B cell (primary cell): Measurements from ENCODE around the gene SPTA1. TPM values are rescaled to one million over a fixed set of nuclear protein-coding genes. Genes with fewer than 3 reads are reported as not detected.
"Not testable (repeated sequence)": the region's sequence is repeated elsewhere in the genome, so short reads cannot be mapped to it uniquely, and the experiment has no call there.

Source experiments
- ATAC-seq: fragments of 200-7000 bp; cut with Tn5 transposase; one replicate; pipeline ENCODE4 v1.10.0; 2021; ENCODE audit warnings: low read depth, mild to moderate bottlenecking, moderate number of reproducible peaks, moderate library complexity
- CTCF ChIA-PET: fragments of 350-600 bp; sonication (Branson Sonifier 250); formaldehyde crosslinking; loops from one replicate; lab custom pipeline; 2021; ENCODE audit warnings: antibody characterized with exemption, inconsistent platforms; lab: Charles Lee
- POLR2A ChIA-PET: fragments of 350-600 bp; sonication (Branson Sonifier 250); formaldehyde crosslinking; loops from one replicate; lab custom pipeline; 2021; ENCODE audit warnings: antibody characterized with exemption; lab: Charles Lee
- DNase-seq: peaks from one replicate; pipeline ENCODE4 v3.0.0; 2013
- H2AFZ ChIP-seq: 2 replicates; pipeline ENCODE4 v1.6.1; 2012; ENCODE audit warnings: mild to moderate bottlenecking, low read depth, low read length; ENCODE audit not compliant: insufficient read depth, poor library complexity, severe bottlenecking
- H3K27ac ChIP-seq, 2 donors: 1 replicate in 1 of 2; 2 replicates in 1 of 2; pipeline ENCODE4 v1.5.1; 2012 to 2013; ENCODE audit warnings: low read length in 2 of 2, mild to moderate bottlenecking in 2 of 2, moderate library complexity in 1 of 2
- H3K27me3 ChIP-seq, 4 experiments: fragments of 200-600 bp in 1 of 4; sonication (generic) in 1 of 4; replicated peaks in 1 of 4; 1 replicate in 2 of 4; 2 replicates in 2 of 4; pipeline versions ENCODE4 v1.6.1 to v1.7.0; 2013 to 2016; ENCODE audit warnings: low read length in 3 of 4, mild to moderate bottlenecking in 2 of 4, mixed read lengths in 1 of 4, moderate library complexity in 1 of 4; ENCODE audit not compliant: insufficient read depth in 4 of 4, control insufficient read depth in 3 of 4; ENCODE audit errors: control extremely low read depth in 1 of 4
- H3K36me3 ChIP-seq, 2 experiments: replicated peaks in 1 of 2; 1 replicate in 1 of 2; 2 replicates in 1 of 2; pipeline versions ENCODE4 v1.6.1 to v1.7.1; 2013; ENCODE audit warnings: low read length in 1 of 2; ENCODE audit not compliant: insufficient read depth in 2 of 2, control insufficient read depth in 1 of 2; ENCODE audit errors: control extremely low read depth in 1 of 2, extremely low read depth in 1 of 2
- H3K4me1 ChIP-seq, 2 donors: fragments of 200-600 bp in 1 of 2; sonication (generic) in 1 of 2; 1 replicate in 1 of 2; 2 replicates in 1 of 2; pipeline versions ENCODE4 v1.5.1 to v1.6.1; 2013 to 2017; ENCODE audit warnings: low read length in 2 of 2; ENCODE audit not compliant: control insufficient read depth in 2 of 2, insufficient read depth in 2 of 2
- H3K4me2 ChIP-seq: replicated peaks from 2 replicates; pipeline ENCODE3; 2012; ENCODE audit warnings: mild to moderate bottlenecking, low read depth, low read length; ENCODE audit not compliant: poor library complexity, severe bottlenecking
- H3K4me3 ChIP-seq, 5 experiments: fragments of 200-600 bp in 1 of 5; sonication (generic) in 1 of 5; 1 replicate in 3 of 5; 2 replicates in 2 of 5; pipeline versions ENCODE4 v1.5.1 to v1.7.0; 2011 to 2016; ENCODE audit warnings: low read length in 4 of 5, mild to moderate bottlenecking in 4 of 5, low read depth in 2 of 5, control low read depth in 1 of 5, moderate library complexity in 1 of 5; ENCODE audit not compliant: insufficient read depth in 1 of 5; ENCODE audit errors: control extremely low read depth in 1 of 5, extremely low read depth in 1 of 5
- H3K79me2 ChIP-seq: fragments of 200-600 bp; sonication (generic); one replicate; pipeline ENCODE4 v1.6.0; 2016; ENCODE audit warnings: low read length; ENCODE audit not compliant: control insufficient read depth, insufficient read depth
- H3K9ac ChIP-seq: fragments of 200-600 bp; sonication (generic); 2 replicates; pipeline ENCODE4 v1.6.1; 2017; ENCODE audit warnings: mild to moderate bottlenecking, low read length, moderate library complexity
- H3K9me3 ChIP-seq, 3 donors: one replicate each; pipeline versions ENCODE4 v1.6.1 to v1.7.1; 2013; ENCODE audit warnings: low read length in 2 of 3; ENCODE audit not compliant: control insufficient read depth in 2 of 3, insufficient read depth in 1 of 3; ENCODE audit errors: control extremely low read depth in 1 of 3
- H4K20me1 ChIP-seq: 2 replicates; pipeline ENCODE4 v1.6.0; 2012; ENCODE audit warnings: mild to moderate bottlenecking, low read length; ENCODE audit not compliant: insufficient read depth, control insufficient read depth, poor library complexity, severe bottlenecking
- H3K27ac Mint-ChIP-seq: one replicate; pipeline ENCODE4 v1.8.0; 2021; ENCODE audit warnings: mixed read lengths
- H3K27me3 Mint-ChIP-seq: one replicate; pipeline ENCODE4 v1.8.0; 2021; ENCODE audit warnings: mixed read lengths
- H3K4me1 Mint-ChIP-seq: one replicate; pipeline ENCODE4 v1.8.0; 2021; ENCODE audit warnings: mixed read lengths
- H3K4me3 Mint-ChIP-seq: one replicate; pipeline ENCODE4 v1.8.0; 2021; ENCODE audit warnings: mixed read lengths
- H3K9me3 Mint-ChIP-seq: one replicate; pipeline ENCODE4 v1.8.0; 2022; ENCODE audit warnings: mixed read lengths; ENCODE audit not compliant: insufficient read depth
- CTCF ChIP-seq: fragments of 200-600 bp; IDR thresholded peaks from one replicate; pipeline ENCODE4 v1.8.0; 2022; ENCODE audit warnings: antibody characterized with exemption, mild to moderate bottlenecking
- EZH2 ChIP-seq: IDR thresholded peaks from 2 replicates; pipeline ENCODE4 v1.6.1; 2012; ENCODE audit warnings: borderline replicate concordance, low read depth, mild to moderate bottlenecking, moderate library complexity, low read length; ENCODE audit not compliant: insufficient read depth, poor library complexity, severe bottlenecking
- WGBS: methylation state at CpG from one replicate; pipeline ENCODE4 v1.1.5; 2013; ENCODE audit warnings: missing lambda C conversion rate; ENCODE audit not compliant: insufficient coverage; 5-methylcytosine and 5-hydroxymethylcytosine counted together
- intact Hi-C: fragments of 100-400 bp; cut with micrococcal nuclease; formaldehyde crosslinking; loops from one replicate; pipeline ENCODE4 v1.10.0; 2022
- polyA plus RNA-seq: library from polyadenylated mRNA; depleted of rRNA; stranded (reverse); fragments of >200 nt; gene quantifications from 2 replicates; pipeline ENCODE4 v1.2.3, GENCODE V29; 2012
- total RNA-seq, 2 donors: library from RNA; stranded (reverse); fragments of 120-200 nt in 1 of 2; gene quantifications; 1 replicate in 1 of 2; 2 replicates in 1 of 2; pipeline versions ENCODE4 v1.2.3 to v1.2.4, GENCODE V29; 2013 to 2022

SPTA1 gene
- total and polyA plus RNA-seq, 2 donors (not counting 1 experiment from before 2014, with no cell fraction given) = 0.21 TPM; not detected in 1

GRCh38 chr1:158692356-158692755 is 5.8 kb upstream of the SPTA1 start:
- Histone ChIP-seq H3K9me3 (peaks cover 0 to 2% (median 0%) of the 10 kb centered on the region in 3 donors), H3K36me3 (no peaks in the 10 kb centered on the region), H4K20me1 (no peaks in the 10 kb centered on the region), H3K79me2 (no peaks in the 10 kb centered on the region), H3K27me3 (peaks cover 0 to 4% (median 0%) of the 10 kb centered on the region in 4 experiments), H3K27ac (no peak overlapping the region), H3K4me3 (no peak overlapping the region), H3K9ac (no peak overlapping the region), H3K4me1 (no peaks in the 10 kb centered on the region), H3K4me2 (no peak overlapping the region), H2AFZ (no peak overlapping the region)
- DNase-seq (no peak), ATAC-seq (no peak)
- Mint-ChIP-seq H3K4me3 (no peak overlapping the region), H3K27me3 (peaks cover 22% of the 10 kb centered on the region), H3K27ac (no peak overlapping the region), H3K4me1 (no peaks in the 10 kb centered on the region), H3K9me3 (no peaks in the 10 kb centered on the region)
- ChIA-PET CTCF (no interaction called here), POLR2A (no interaction called here)
- TF ChIP-seq CTCF (no peak), EZH2 (no peak)
- intact Hi-C loops = no loop called here

- intact Hi-C loops = no loop called here
- H3K4me3 ChIP-seq = no peak overlapping the region
- no peaks in the 10 kb centered on the region for H4K20me1 ChIP-seq
- no peak for DNase-seq
- no peaks in the 10 kb centered on the region for H3K4me1 ChIP-seq
- no peak overlapping the region for H3K27ac ChIP-seq
- no peaks in the 10 kb centered on the region for H3K79me2 ChIP-seq
- Mint-ChIP-seq H3K27me3 (peaks cover 25% of the 10 kb centered on the region), H3K4me1 (no peaks in the 10 kb centered on the region), H3K9me3 (no peaks in the 10 kb centered on the region), H3K4me3 (no peak overlapping the region), H3K27ac (no peak overlapping the region)
- H3K36me3 ChIP-seq = no peaks in the 10 kb centered on the region
- peaks cover 0 to 4% (median 0%) of the 10 kb centered on the region in 4 experiments for H3K27me3 ChIP-seq
- no peak overlapping the region for H3K9ac ChIP-seq
- H2AFZ ChIP-seq = no peak overlapping the region
- H3K4me2 ChIP-seq = no peak overlapping the region
- ChIA-PET CTCF (no interaction called here), POLR2A (no interaction called here)
- H3K9me3 ChIP-seq = peaks cover 0 to 3% (median 0%) of the 10 kb centered on the region in 3 donors
- TF ChIP-seq CTCF (no peak), EZH2 (no peak)
- no peak for ATAC-seq
Measured at GRCh38 chr1:158691907-158692306, 5.4 kb upstream of the SPTA1 start.

- CTCF ChIA-PET, H3K79me2 ChIP-seq, H3K4me3 ChIP-seq, H3K4me1 Mint-ChIP-seq, H3K4me3 Mint-ChIP-seq, H3K27me3 ChIP-seq, H4K20me1 ChIP-seq, intact Hi-C loops, H3K27ac ChIP-seq, H3K36me3 ChIP-seq, H3K9ac ChIP-seq, H3K4me1 ChIP-seq, H3K27ac Mint-ChIP-seq, H3K4me2 ChIP-seq, DNase-seq, H2AFZ ChIP-seq, H3K9me3 ChIP-seq, POLR2A ChIA-PET, ATAC-seq, H3K9me3 Mint-ChIP-seq: not testable (repeated sequence)
- no CpG with 5 or more reads among the region's 1 CpG for WGBS
- H3K27me3 Mint-ChIP-seq = peaks cover 24% of the 10 kb centered on the region
Measured at GRCh38 chr1:158691149-158691548, 4.6 kb upstream of the SPTA1 start.
